HepG2 (cell line): ENCODE results near the gene AHNAK. TPM values are rescaled to one million over a fixed set of nuclear protein-coding genes. Genes with fewer than 3 reads are reported as not detected.

Experiments used
- CENPBD1 ChIP-seq: sonication (generic); formaldehyde crosslinking; IDR thresholded peaks from 2 replicates; pipeline ENCODE4 v1.8.0; 2022; ENCODE audit warnings: missing genetic modification reagents, low read depth, mild to moderate bottlenecking, borderline replicate concordance
- FOSL2 ChIP-seq: sonication (generic); formaldehyde crosslinking; IDR thresholded peaks from 2 replicates; pipeline ENCODE4 v1.4.0; 2020; ENCODE audit warnings: missing genetic modification reagents
- HNRNPL ChIP-seq: fragments of 200-400 bp; formaldehyde crosslinking; IDR thresholded peaks from 2 replicates; pipeline ENCODE4 v1.6.1; 2017; ENCODE audit warnings: mild to moderate bottlenecking, low read depth, low read length
- KDM1A ChIP-seq: IDR thresholded peaks from 2 replicates; pipeline ENCODE4 v1.6.1; 2016; ENCODE audit warnings: missing compliant biosample characterization
- NCOA2 ChIP-seq: sonication (generic); formaldehyde crosslinking; IDR thresholded peaks from 2 replicates; pipeline ENCODE4 v1.8.0; 2022; ENCODE audit warnings: inconsistent platforms
- SIN3A ChIP-seq: IDR thresholded peaks from 2 replicates; pipeline ENCODE4 v1.6.1; 2011; ENCODE audit warnings: low read depth, mild to moderate bottlenecking, control low read depth, low read length, borderline replicate concordance
- SIX1 ChIP-seq: sonication (generic); formaldehyde crosslinking; IDR thresholded peaks from 2 replicates; pipeline ENCODE4 v1.4.0; 2020; ENCODE audit warnings: missing genetic modification reagents, borderline replicate concordance
- TEAD2 ChIP-seq: sonication (generic); formaldehyde crosslinking; IDR thresholded peaks from 2 replicates; pipeline ENCODE4 v1.9.0; 2021; ENCODE audit warnings: missing genetic modification reagents
- YY1 ChIP-seq: IDR thresholded peaks from 2 replicates; pipeline ENCODE4 v1.6.1; 2011; ENCODE audit warnings: low read length, low read depth, moderate library complexity, mild to moderate bottlenecking; ENCODE audit not compliant: insufficient read depth, insufficient replicate concordance
- ZBTB26 ChIP-seq: IDR thresholded peaks from 2 replicates; pipeline ENCODE4 v1.6.1; 2016; ENCODE audit warnings: missing compliant biosample characterization, missing genetic modification reagents, borderline replicate concordance
- ZHX2 ChIP-seq, 2 experiments: sonication (generic) in 1 of 2; formaldehyde crosslinking in 1 of 2; IDR thresholded peaks; 2 replicates each; pipeline versions ENCODE4 v1.6.1 to v1.9.0; 2014 to 2022; ENCODE audit warnings: antibody characterized with exemption in 1 of 2, borderline replicate concordance in 1 of 2, inconsistent platforms in 1 of 2, low read depth in 1 of 2, missing genetic modification reagents in 1 of 2
- ZKSCAN8 ChIP-seq: IDR thresholded peaks from 2 replicates; pipeline ENCODE4 v1.6.1; 2016; ENCODE audit warnings: borderline replicate concordance, missing genetic modification reagents, missing compliant biosample characterization
- ZNF205 ChIP-seq: IDR thresholded peaks from 2 replicates; pipeline ENCODE4 v1.6.1; 2018; ENCODE audit warnings: missing biosample characterization, missing genetic modification reagents
- ZNF276 ChIP-seq: sonication (generic); formaldehyde crosslinking; IDR thresholded peaks from 2 replicates; pipeline ENCODE4 v1.4.0; 2020; ENCODE audit warnings: mild to moderate bottlenecking, low read depth, missing genetic modification reagents
- ZNF431 ChIP-seq: sonication (generic); formaldehyde crosslinking; IDR thresholded peaks from 2 replicates; pipeline ENCODE4 v1.9.0; 2022; ENCODE audit warnings: missing genetic modification reagents, low read depth, mild to moderate bottlenecking, borderline replicate concordance
- ZNF639 ChIP-seq: conservative IDR thresholded peaks from 2 replicates; pipeline ENCODE4 v1.6.1; 2018; ENCODE audit warnings: missing genetic modification reagents
- ZNF761 ChIP-seq: sonication (generic); formaldehyde crosslinking; conservative IDR thresholded peaks from 2 replicates; pipeline ENCODE4 v1.4.0; 2020; ENCODE audit warnings: mild to moderate bottlenecking, missing genetic modification reagents
- ZNF883 ChIP-seq: sonication (generic); formaldehyde crosslinking; IDR thresholded peaks from 2 replicates; pipeline ENCODE4 v1.5.1; 2020; ENCODE audit warnings: mild to moderate bottlenecking, missing genetic modification reagents; ENCODE audit errors: not compliant biosample characterization
- polyA plus RNA-seq, 8 experiments: library from polyadenylated mRNA; depleted of rRNA in 3 of 8; stranded (reverse) in 7 of 8; unstranded in 1 of 8; fragments of >200 nt; fragmentation: Illumina TruSeq in 4 of 8; extraction: Trizol in 4 of 8; gene quantifications; 2 replicates each; pipeline versions ENCODE4 v1.2.1 to v1.2.3, GENCODE V29; 2011 to 2016; ENCODE audit warnings: low read depth in 4 of 8, missing spikeins in 1 of 8, mixed read lengths in 1 of 8; ENCODE audit not compliant: insufficient read depth in 1 of 8
- total RNA-seq, 5 experiments: library from RNA; depleted of rRNA; stranded (reverse); fragments of >200 nt; fragmentation: Illumina TruSeq; extraction: Trizol; gene quantifications; 2 replicates each; pipeline ENCODE4 v1.2.3, GENCODE V29; 2016; ENCODE audit warnings: low read depth in 1 of 5

AHNAK gene
- total and polyA plus RNA-seq, 2 of the 13 experiments (the other 11 are each of a cell fraction or from before 2014, with no cell fraction given): 23.4 to 25.0 TPM

- TF ChIP-seq HNRNPL (peak; percentile 71; the same call in 1 of the 2 replicates), ZNF761 (CRISPR knock-in tag) (0 out of 2 replicates have a peak, but pooled peaks have one; percentile 21), NCOA2 (CRISPR knock-in tag) (peak; percentile 58), ZBTB26 (CRISPR knock-in tag) (peak; percentile 20; the same call in 1 of the 2 replicates), SIN3A (peak; percentile 71; the same call in 1 of the 2 replicates), ZHX2 (IDR thresholded peaks at IDR 0.05; ENCODE audit: low read depth) (0 out of 2 replicates have a peak, but pooled peaks have one; percentile 30), ZHX2 (CRISPR knock-in tag; IDR thresholded peaks at IDR 0.05; ENCODE audit: borderline replicate concordance) (no peak), ZNF276 (CRISPR knock-in tag) (peak; percentile 84), SIX1 (CRISPR knock-in tag) (peak; percentile 50; the same call in 1 of the 2 replicates), ZNF639 (CRISPR knock-in tag) (peak; percentile 57; the same call in 1 of the 2 replicates), ZKSCAN8 (CRISPR knock-in tag) (no peak), FOSL2 (peak; percentile 62), TEAD2 (no peak), YY1 (peak; percentile 65), ZNF431 (no peak), KDM1A (CRISPR knock-in tag) (no peak), ZNF883 (CRISPR knock-in tag) (no peak), ZNF205 (peak; percentile 31; the same call in 1 of the 2 replicates), CENPBD1 (CRISPR knock-in tag) (0 out of 2 replicates have a peak, but pooled peaks have one; percentile 34)
Observed at GRCh38 chr11:62547691-62548281, 1.2 kb upstream of the AHNAK start (continued).
